H9 (cell line): ENCODE data around the gene ATG101. TPM values are rescaled to one million over a fixed set of nuclear protein-coding genes. Genes with fewer than 3 reads are reported as not detected.

Source experiments
- DNase-seq: peaks from one replicate; pipeline ENCODE4 v3.0.0-alpha.2; 2017
- H2AFZ ChIP-seq: one replicate; pipeline ENCODE4 v1.6.1; 2013; ENCODE audit warnings: mild to moderate bottlenecking, low read length, control low read depth, moderate library complexity
- H2AK5ac ChIP-seq: 2 replicates; pipeline ENCODE4 v1.6.1; 2013; ENCODE audit warnings: low read length, control low read depth, mixed read lengths; ENCODE audit not compliant: insufficient read length
- H2BK120ac ChIP-seq: one replicate; pipeline ENCODE4 v1.6.1; 2013; ENCODE audit warnings: low read depth, mild to moderate bottlenecking, low read length, control low read depth, inconsistent platforms; ENCODE audit not compliant: poor library complexity, severe bottlenecking
- H2BK12ac ChIP-seq: 2 replicates; pipeline ENCODE4 v1.6.1; 2013; ENCODE audit warnings: low read length, control low read depth, mixed read lengths, low read depth; ENCODE audit not compliant: insufficient read length
- H2BK15ac ChIP-seq: 2 replicates; pipeline ENCODE4 v1.6.1; 2013; ENCODE audit warnings: low read depth, low read length, control low read depth
- H2BK20ac ChIP-seq: one replicate; pipeline ENCODE4 v1.6.1; 2013; ENCODE audit warnings: low read depth, mild to moderate bottlenecking, low read length, control low read depth, inconsistent platforms; ENCODE audit not compliant: poor library complexity, severe bottlenecking
- H2BK5ac ChIP-seq: 2 replicates; pipeline ENCODE4 v1.6.1; 2013; ENCODE audit warnings: low read length, control low read depth, mixed read lengths; ENCODE audit not compliant: insufficient read length
- H3K14ac ChIP-seq: 2 replicates; pipeline ENCODE4 v1.6.1; 2013; ENCODE audit warnings: low read length, control low read depth; ENCODE audit not compliant: insufficient read depth
- H3K18ac ChIP-seq: 2 replicates; pipeline ENCODE4 v1.6.1; 2013; ENCODE audit warnings: low read depth, mild to moderate bottlenecking, mixed read lengths, low read length, control low read depth; ENCODE audit not compliant: insufficient read length
- H3K23ac ChIP-seq: 2 replicates; pipeline ENCODE4 v1.6.1; 2013; ENCODE audit warnings: low read length, control low read depth, mixed read lengths, low read depth; ENCODE audit not compliant: insufficient read length
- H3K23me2 ChIP-seq: 2 replicates; pipeline ENCODE4 v1.6.1; 2013; ENCODE audit warnings: low read depth, mild to moderate bottlenecking, mixed read lengths, low read length, control low read depth; ENCODE audit not compliant: insufficient read length, poor library complexity, severe bottlenecking
- H3K27ac ChIP-seq: 2 replicates; pipeline ENCODE4 v1.5.1; 2013; ENCODE audit warnings: low read length, control low read depth, mixed read lengths, low read depth; ENCODE audit not compliant: insufficient read length
- H3K27me3 ChIP-seq: 2 replicates; pipeline ENCODE4 v1.6.1; 2013; ENCODE audit warnings: low read length, control low read depth, inconsistent platforms; ENCODE audit not compliant: insufficient read depth
- H3K4ac ChIP-seq: 2 replicates; pipeline ENCODE4 v1.6.1; 2013; ENCODE audit warnings: low read depth, mild to moderate bottlenecking, control low read depth, inconsistent platforms, low read length, moderate library complexity
- H3K4me1 ChIP-seq: 2 replicates; pipeline ENCODE4 v1.6.1; 2013; ENCODE audit warnings: low read length, control low read depth, inconsistent platforms; ENCODE audit not compliant: insufficient read depth
- H3K4me2 ChIP-seq: 2 replicates; pipeline ENCODE4 v1.6.1; 2013; ENCODE audit warnings: low read length, control low read depth, mixed read lengths; ENCODE audit not compliant: insufficient read length, insufficient read depth
- H3K56ac ChIP-seq: 2 replicates; pipeline ENCODE4 v1.6.1; 2013; ENCODE audit warnings: low read depth, mild to moderate bottlenecking, mixed read lengths, low read length, control low read depth; ENCODE audit not compliant: insufficient read length
- H3K79me1 ChIP-seq: 2 replicates; pipeline ENCODE4 v1.6.1; 2013; ENCODE audit warnings: low read depth, mild to moderate bottlenecking, moderate library complexity, low read length, control low read depth, inconsistent platforms; ENCODE audit not compliant: insufficient read depth, poor library complexity, severe bottlenecking
- H3K79me2 ChIP-seq: 2 replicates; pipeline ENCODE4 v1.6.1; 2013; ENCODE audit warnings: low read length, control low read depth, inconsistent platforms; ENCODE audit not compliant: insufficient read depth
- H3K9ac ChIP-seq: 2 replicates; pipeline ENCODE4 v1.6.1; 2013; ENCODE audit warnings: low read length, control low read depth, mixed read lengths; ENCODE audit not compliant: insufficient read length; ENCODE audit errors: extremely low read depth
- H3K9me3 ChIP-seq: one replicate; pipeline ENCODE4 v1.6.1; 2013; ENCODE audit warnings: low read depth, low read length, inconsistent platforms; ENCODE audit not compliant: control insufficient read depth
- H3T11ph ChIP-seq: one replicate; pipeline ENCODE4 v1.6.1; 2013; ENCODE audit warnings: mild to moderate bottlenecking, low read length, control low read depth, inconsistent platforms
- H4K20me1 ChIP-seq: one replicate; pipeline ENCODE4 v1.6.1; 2013; ENCODE audit not compliant: control insufficient read depth, insufficient read length, insufficient read depth
- H4K5ac ChIP-seq: 2 replicates; pipeline ENCODE4 v1.6.1; 2013; ENCODE audit warnings: low read depth, mild to moderate bottlenecking, mixed read lengths, low read length, control low read depth; ENCODE audit not compliant: insufficient read length
- H4K8ac ChIP-seq: replicated peaks from 2 replicates; pipeline ENCODE4 v1.6.1; 2013; ENCODE audit warnings: low read length, control low read depth, mixed read lengths, low read depth; ENCODE audit not compliant: insufficient read length
- H4K91ac ChIP-seq: 2 replicates; pipeline ENCODE4 v1.6.1; 2013; ENCODE audit warnings: low read depth, mild to moderate bottlenecking, moderate library complexity, mixed read lengths, low read length, control low read depth; ENCODE audit not compliant: insufficient read length
- H3K27ac Mint-ChIP-seq, 3 experiments: 2 replicates in 2 of 3; 3 replicates in 1 of 3; pipeline ENCODE4 v1.8.0; 2020 to 2021; ENCODE audit warnings: mixed read lengths in 3 of 3, mild to moderate bottlenecking in 1 of 3, moderate library complexity in 1 of 3
- H3K27me3 Mint-ChIP-seq: 2 replicates; pipeline ENCODE4 v1.8.0; 2021; ENCODE audit warnings: low read depth, mild to moderate bottlenecking, moderate library complexity, mixed read lengths
- H3K36me3 Mint-ChIP-seq, 3 experiments: 2 replicates in 2 of 3; 3 replicates in 1 of 3; pipeline ENCODE4 v1.8.0; 2020 to 2021; ENCODE audit warnings: low read depth in 3 of 3, mixed read lengths in 3 of 3; ENCODE audit not compliant: insufficient read depth in 1 of 3
- H3K4me1 Mint-ChIP-seq, 2 experiments: 2 replicates each; pipeline ENCODE4 v1.8.0; 2020; ENCODE audit warnings: mixed read lengths in 2 of 2
- H3K4me3 Mint-ChIP-seq, 2 experiments: 2 replicates in 1 of 2; 3 replicates in 1 of 2; pipeline ENCODE4 v1.8.0; 2020 to 2021; ENCODE audit warnings: mild to moderate bottlenecking in 2 of 2, mixed read lengths in 2 of 2, moderate library complexity in 1 of 2
- H3K9me3 Mint-ChIP-seq, 2 experiments: 2 replicates in 1 of 2; 3 replicates in 1 of 2; pipeline ENCODE4 v1.8.0; 2020; ENCODE audit warnings: mild to moderate bottlenecking in 2 of 2, mixed read lengths in 2 of 2, moderate library complexity in 1 of 2
- WGBS: extraction: QIAGEN DNeasy Blood & Tissue Kit; methylation state at CpG from one replicate; pipeline ENCODE4 v1.1.7; 2013; ENCODE audit warnings: missing lambda C conversion rate, low lambda C conversion rate, mixed read lengths; ENCODE audit not compliant: insufficient read length; ENCODE audit errors: extremely low coverage; 5-methylcytosine and 5-hydroxymethylcytosine counted together
- total RNA-seq: library from RNA; stranded (reverse); gene quantifications from 2 replicates; pipeline ENCODE4 v1.2.1, GENCODE V29; 2021
- TF ChIP-seq, protein P1 (sequence below): fragments of 200-600 bp; sonication (generic); conservative IDR thresholded peaks from 3 replicates; pipeline ENCODE4 v1.8.0; 2021; ENCODE audit warnings: antibody characterized with exemption, mild to moderate bottlenecking

ATG101 gene
- total RNA-seq, 1 experiment from 2014 or later: 58.3 TPM

DNA sequence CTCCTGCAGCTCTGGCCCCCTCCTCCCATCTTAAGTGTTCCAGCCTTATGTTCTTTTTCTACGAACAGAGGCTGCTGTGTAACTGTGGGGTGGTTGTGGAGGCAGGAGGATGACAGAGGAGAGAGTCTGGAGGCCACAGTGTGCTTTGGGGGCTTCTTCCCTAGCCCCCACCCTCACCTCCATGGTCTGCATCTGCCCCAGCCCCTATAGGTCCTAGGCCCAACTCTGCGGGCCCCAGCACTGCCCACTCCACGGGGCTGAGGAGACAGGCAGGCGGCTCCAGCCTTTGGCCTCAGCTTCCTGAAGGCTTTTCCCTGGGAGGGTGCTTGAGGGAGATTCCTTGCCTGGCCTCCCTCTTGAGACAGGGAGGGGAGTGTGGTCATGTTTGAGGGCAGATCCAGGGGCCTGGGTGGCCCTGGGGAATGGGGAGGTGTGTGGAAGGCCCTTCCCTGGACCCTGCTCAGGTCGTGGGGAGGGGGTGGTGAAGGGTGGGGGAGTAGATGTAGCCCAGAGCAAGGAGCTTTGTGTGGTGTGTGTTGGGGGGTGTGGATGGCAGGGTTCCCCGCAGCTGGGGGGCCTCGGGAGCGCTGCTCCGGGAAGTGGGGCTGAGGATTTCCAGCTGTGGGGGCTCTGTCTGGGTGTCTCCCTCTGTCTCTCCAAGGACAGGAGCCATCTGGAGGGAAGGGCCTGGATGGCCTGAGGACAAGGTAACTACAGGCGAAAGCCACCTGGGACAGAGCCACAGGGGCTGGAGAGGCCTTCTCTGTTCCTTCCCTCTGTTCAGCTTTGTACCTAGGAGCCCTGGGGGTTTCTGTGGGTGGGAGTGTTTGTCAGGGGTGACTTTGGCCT, 10.8 kb downstream of the ATG101 start:
- DNase-seq: no peak
- Mint-ChIP-seq H3K36me3 (peaks cover 18 to 36% (median 26%) of the 10 kb centered on the region in 3 experiments; a peak in 6 of 7 replicates), H3K27me3 (no peaks in the 10 kb centered on the region), H3K4me3 (no peak overlapping the region), H3K27ac (peak overlapping the region in 2 of 3 experiments; percentile 57 to 89; a peak in 2 of 7 replicates), H3K4me1 (peaks cover 13 to 26% of the 10 kb centered on the region in 2 experiments), H3K9me3 (no peaks in the 10 kb centered on the region)
- Histone ChIP-seq H2AFZ (no peak overlapping the region), H3K9me3 (no peaks in the 10 kb centered on the region), H3K4me1 (no peaks in the 10 kb centered on the region; the same call in 1 of the 2 replicates), H2BK15ac (no peak overlapping the region), H2BK120ac (no peak overlapping the region), H3K79me2 (no peaks in the 10 kb centered on the region), H3K9ac (no peak overlapping the region), H4K20me1 (no peaks in the 10 kb centered on the region), H2BK5ac (no peak overlapping the region), H2BK20ac (no peak overlapping the region), H4K8ac (no peak overlapping the region), H3K27me3 (no peaks in the 10 kb centered on the region), H3K18ac (no peak overlapping the region), H3K23me2 (no peaks in the 10 kb centered on the region), H3K79me1 (no peaks in the 10 kb centered on the region), H3K4me2 (no peak overlapping the region), H3T11ph (no peak overlapping the region), H2AK5ac (no peak overlapping the region), H3K27ac (no peak overlapping the region), H3K4ac (no peak overlapping the region), H3K56ac (no peak overlapping the region), H4K91ac (no peak overlapping the region), H3K14ac (no peak overlapping the region; the same call in 1 of the 2 replicates), H2BK12ac (no peak overlapping the region), H4K5ac (no peak overlapping the region), H3K23ac (no peak overlapping the region)
- WGBS: no CpG with 5 or more reads among the region's 10 CpGs
- TF ChIP-seq, protein P1, sequence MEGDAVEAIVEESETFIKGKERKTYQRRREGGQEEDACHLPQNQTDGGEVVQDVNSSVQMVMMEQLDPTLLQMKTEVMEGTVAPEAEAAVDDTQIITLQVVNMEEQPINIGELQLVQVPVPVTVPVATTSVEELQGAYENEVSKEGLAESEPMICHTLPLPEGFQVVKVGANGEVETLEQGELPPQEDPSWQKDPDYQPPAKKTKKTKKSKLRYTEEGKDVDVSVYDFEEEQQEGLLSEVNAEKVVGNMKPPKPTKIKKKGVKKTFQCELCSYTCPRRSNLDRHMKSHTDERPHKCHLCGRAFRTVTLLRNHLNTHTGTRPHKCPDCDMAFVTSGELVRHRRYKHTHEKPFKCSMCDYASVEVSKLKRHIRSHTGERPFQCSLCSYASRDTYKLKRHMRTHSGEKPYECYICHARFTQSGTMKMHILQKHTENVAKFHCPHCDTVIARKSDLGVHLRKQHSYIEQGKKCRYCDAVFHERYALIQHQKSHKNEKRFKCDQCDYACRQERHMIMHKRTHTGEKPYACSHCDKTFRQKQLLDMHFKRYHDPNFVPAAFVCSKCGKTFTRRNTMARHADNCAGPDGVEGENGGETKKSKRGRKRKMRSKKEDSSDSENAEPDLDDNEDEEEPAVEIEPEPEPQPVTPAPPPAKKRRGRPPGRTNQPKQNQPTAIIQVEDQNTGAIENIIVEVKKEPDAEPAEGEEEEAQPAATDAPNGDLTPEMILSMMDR: no peak
